SK-N-MC (cell line): ENCODE measurements around the gene LIM2.

ENCODE experiments used
- EZH2 ChIP-seq: fragments of 200-600 bp; sonication (generic); IDR thresholded peaks from one replicate; pipeline ENCODE4 v1.6.1; 2017; ENCODE audit warnings: antibody characterized with exemption
- FOXP2 ChIP-seq: optimal IDR thresholded peaks from 2 replicates; pipeline ENCODE3; 2011; ENCODE audit warnings: mild to moderate bottlenecking, moderate library complexity; ENCODE audit not compliant: insufficient read depth; ENCODE audit errors: extremely low read length, control extremely low read depth
- POLR2AphosphoS5 ChIP-seq: IDR thresholded peaks from 2 replicates; pipeline ENCODE4 v1.6.1; 2012; ENCODE audit warnings: mild to moderate bottlenecking, low read depth, low read length, borderline replicate concordance

- no peak for TF ChIP-seq EZH2
- no peak for TF ChIP-seq POLR2AphosphoS5
- no peak for TF ChIP-seq FOXP2
These were observed 34.3 kb upstream of the LIM2 start for GRCh38 chr19:51422053-51422448.
